ENCODE results near the gene PARD3.

PARD3 gene

DNA sequence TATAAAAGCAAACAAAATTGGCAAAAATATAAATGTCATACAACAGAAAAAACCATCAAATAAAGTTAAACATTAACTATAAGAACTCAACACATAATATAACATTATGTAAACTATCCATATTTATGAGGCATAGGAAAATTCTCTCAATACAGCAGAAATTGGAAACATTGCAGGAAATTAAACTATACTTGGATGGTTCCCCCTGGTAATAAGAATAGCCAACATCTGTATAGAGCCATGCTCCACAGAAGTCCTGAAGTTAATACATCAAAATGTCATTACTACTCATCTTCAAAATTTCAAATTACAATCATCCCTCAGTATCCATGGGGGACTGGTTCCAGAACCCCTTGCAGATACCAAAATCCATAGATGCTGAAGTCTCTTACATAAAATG lies 350.5 kb downstream of the PARD3 start:
- H3K9ac ChIP-seq (ENCODE audit: low read depth, low read length): no peak overlapping the region
- H3K4me1 ChIP-seq (ENCODE audit: insufficient read depth, low read length): no peaks in the 10 kb centered on the region
- H3K4me2 ChIP-seq (ENCODE audit: insufficient read depth, low read length): no peak overlapping the region
- no peak overlapping the region for H2AFZ ChIP-seq (ENCODE audit: low read depth, low read length)
- peaks cover 2% of the 10 kb centered on the region; the same call in 1 of the 2 replicates for H4K20me1 ChIP-seq (ENCODE audit: insufficient read depth, low read length)
- no peak overlapping the region for H3K27ac ChIP-seq (ENCODE audit: low read length)
- H3K4me3 ChIP-seq (ENCODE audit: low read depth in 1 of 2, low read length in 2 of 2): no peak overlapping the region
- TF ChIP-seq, protein P1, sequence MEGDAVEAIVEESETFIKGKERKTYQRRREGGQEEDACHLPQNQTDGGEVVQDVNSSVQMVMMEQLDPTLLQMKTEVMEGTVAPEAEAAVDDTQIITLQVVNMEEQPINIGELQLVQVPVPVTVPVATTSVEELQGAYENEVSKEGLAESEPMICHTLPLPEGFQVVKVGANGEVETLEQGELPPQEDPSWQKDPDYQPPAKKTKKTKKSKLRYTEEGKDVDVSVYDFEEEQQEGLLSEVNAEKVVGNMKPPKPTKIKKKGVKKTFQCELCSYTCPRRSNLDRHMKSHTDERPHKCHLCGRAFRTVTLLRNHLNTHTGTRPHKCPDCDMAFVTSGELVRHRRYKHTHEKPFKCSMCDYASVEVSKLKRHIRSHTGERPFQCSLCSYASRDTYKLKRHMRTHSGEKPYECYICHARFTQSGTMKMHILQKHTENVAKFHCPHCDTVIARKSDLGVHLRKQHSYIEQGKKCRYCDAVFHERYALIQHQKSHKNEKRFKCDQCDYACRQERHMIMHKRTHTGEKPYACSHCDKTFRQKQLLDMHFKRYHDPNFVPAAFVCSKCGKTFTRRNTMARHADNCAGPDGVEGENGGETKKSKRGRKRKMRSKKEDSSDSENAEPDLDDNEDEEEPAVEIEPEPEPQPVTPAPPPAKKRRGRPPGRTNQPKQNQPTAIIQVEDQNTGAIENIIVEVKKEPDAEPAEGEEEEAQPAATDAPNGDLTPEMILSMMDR (IDR thresholded peaks at IDR 0.05; ENCODE audit: borderline replicate concordance, extremely low read depth, low read length, poor library complexity, severe bottlenecking): no peak
- TF ChIP-seq EZH2 (IDR thresholded peaks at IDR 0.05; ENCODE audit: borderline replicate concordance, low read depth, low read length, severe bottlenecking): no peak
- no peak for DNase-seq
- peaks cover 7% of the 10 kb centered on the region for H3K36me3 ChIP-seq (ENCODE audit: insufficient read depth, low read length)
- H3K79me2 ChIP-seq (ENCODE audit: insufficient read depth, low read length): no peaks in the 10 kb centered on the region
- H3K9me3 ChIP-seq (ENCODE audit: insufficient read depth, low read length, severe bottlenecking): no peaks in the 10 kb centered on the region
- ATAC-seq (ENCODE audit: insufficient read depth, low read depth): no peak
- H3K27me3 ChIP-seq (ENCODE audit: insufficient read depth, low read length, poor library complexity): no peaks in the 10 kb centered on the region

- Histone ChIP-seq H3K36me3 (ENCODE audit: insufficient read depth, low read length) (peaks cover 5% of the 10 kb centered on the region), H3K27me3 (ENCODE audit: insufficient read depth, low read length, poor library complexity) (no peaks in the 10 kb centered on the region), H3K9me3 (ENCODE audit: insufficient read depth, low read length, severe bottlenecking) (no peaks in the 10 kb centered on the region), H3K4me3 (ENCODE audit: low read depth in 1 of 2, low read length in 2 of 2) (no peak overlapping the region), H3K79me2 (ENCODE audit: insufficient read depth, low read length) (no peaks in the 10 kb centered on the region), H3K9ac (ENCODE audit: low read depth, low read length) (no peak overlapping the region), H2AFZ (ENCODE audit: low read depth, low read length) (no peak overlapping the region), H3K4me2 (ENCODE audit: insufficient read depth, low read length) (no peak overlapping the region), H4K20me1 (ENCODE audit: insufficient read depth, low read length) (peaks cover 2% of the 10 kb centered on the region; the same call in 1 of the 2 replicates), H3K27ac (ENCODE audit: low read length) (no peak overlapping the region), H3K4me1 (ENCODE audit: insufficient read depth, low read length) (no peaks in the 10 kb centered on the region)
- ATAC-seq (ENCODE audit: insufficient read depth, low read depth) (no peak), DNase-seq (no peak)
- TF ChIP-seq, protein P1 (IDR thresholded peaks at IDR 0.05; ENCODE audit: borderline replicate concordance, extremely low read depth, low read length, poor library complexity, severe bottlenecking): no peak
- no peak for TF ChIP-seq EZH2 (IDR thresholded peaks at IDR 0.05; ENCODE audit: borderline replicate concordance, low read depth, low read length, severe bottlenecking)
Measured at GRCh38 chr10:34464000-34464399, 351.1 kb downstream of the PARD3 start.

GRCh38 chr10:34462993-34463392 lies 352.1 kb downstream of the PARD3 start:
- TF ChIP-seq, protein P1 (IDR thresholded peaks at IDR 0.05; ENCODE audit: borderline replicate concordance, extremely low read depth, low read length, poor library complexity, severe bottlenecking): no peak
- no peak for TF ChIP-seq EZH2 (IDR thresholded peaks at IDR 0.05; ENCODE audit: borderline replicate concordance, low read depth, low read length, severe bottlenecking)
- ATAC-seq (ENCODE audit: insufficient read depth, low read depth) (no peak), DNase-seq (no peak)
- H3K9me3 ChIP-seq (ENCODE audit: insufficient read depth, low read length, severe bottlenecking): no peaks in the 10 kb centered on the region
- H3K36me3 ChIP-seq (ENCODE audit: insufficient read depth, low read length): peaks cover 3% of the 10 kb centered on the region
- H3K4me2 ChIP-seq (ENCODE audit: insufficient read depth, low read length): no peak overlapping the region
- no peak overlapping the region for H3K9ac ChIP-seq (ENCODE audit: low read depth, low read length)
- no peaks in the 10 kb centered on the region for H3K27me3 ChIP-seq (ENCODE audit: insufficient read depth, low read length, poor library complexity)
- H3K4me3 ChIP-seq (ENCODE audit: low read depth in 1 of 2, low read length in 2 of 2): no peak overlapping the region
- H3K79me2 ChIP-seq (ENCODE audit: insufficient read depth, low read length): no peaks in the 10 kb centered on the region
- H2AFZ ChIP-seq (ENCODE audit: low read depth, low read length): no peak overlapping the region
- no peaks in the 10 kb centered on the region for H3K4me1 ChIP-seq (ENCODE audit: insufficient read depth, low read length)
- no peak overlapping the region for H3K27ac ChIP-seq (ENCODE audit: low read length)
- peaks cover 2% of the 10 kb centered on the region; the same call in 1 of the 2 replicates for H4K20me1 ChIP-seq (ENCODE audit: insufficient read depth, low read length)

- Histone ChIP-seq H3K4me1 (ENCODE audit: insufficient read depth, low read length) (no peaks in the 10 kb centered on the region), H3K27me3 (ENCODE audit: insufficient read depth, low read length, poor library complexity) (no peaks in the 10 kb centered on the region), H3K4me2 (ENCODE audit: insufficient read depth, low read length) (no peak overlapping the region), H3K36me3 (ENCODE audit: insufficient read depth, low read length) (no peaks in the 10 kb centered on the region), H3K27ac (ENCODE audit: low read length) (no peak overlapping the region), H3K79me2 (ENCODE audit: insufficient read depth, low read length) (no peaks in the 10 kb centered on the region), H3K9me3 (ENCODE audit: insufficient read depth, low read length, severe bottlenecking) (no peaks in the 10 kb centered on the region), H3K4me3 (ENCODE audit: low read depth in 1 of 2, low read length in 2 of 2) (no peak overlapping the region), H4K20me1 (ENCODE audit: insufficient read depth, low read length) (no peaks in the 10 kb centered on the region), H3K9ac (ENCODE audit: low read depth, low read length) (no peak overlapping the region), H2AFZ (ENCODE audit: low read depth, low read length) (no peak overlapping the region)
- DNase-seq (no peak), ATAC-seq (ENCODE audit: insufficient read depth, low read depth) (no peak)
- TF ChIP-seq EZH2 (IDR thresholded peaks at IDR 0.05; ENCODE audit: borderline replicate concordance, low read depth, low read length, severe bottlenecking): no peak
- TF ChIP-seq, protein P1 (IDR thresholded peaks at IDR 0.05; ENCODE audit: borderline replicate concordance, extremely low read depth, low read length, poor library complexity, severe bottlenecking): no peak
Measured at GRCh38 chr10:34462056-34462455, 353.0 kb downstream of the PARD3 start.
